Progenitor cell of endocrine pancreas (in vitro differentiated cells): Measurements from ENCODE around the gene DVL1. TPM values are rescaled to one million over a fixed set of nuclear protein-coding genes. Genes with fewer than 3 reads are reported as not detected.

Source experiments
- DNase-seq: peaks from one replicate; pipeline ENCODE4 v3.0.0; 2021; ENCODE audit warnings: low spot score; ENCODE audit not compliant: unreplicated experiment
- H3K27ac Mint-ChIP-seq: 2 replicates; pipeline ENCODE4 v1.8.0; 2021; ENCODE audit warnings: mild to moderate bottlenecking, moderate library complexity, mixed read lengths
- H3K27me3 Mint-ChIP-seq: 2 replicates; pipeline ENCODE4 v1.8.0; 2021; ENCODE audit warnings: mixed read lengths
- H3K36me3 Mint-ChIP-seq: 2 replicates; pipeline ENCODE4 v1.8.0; 2022; ENCODE audit warnings: mixed read lengths; ENCODE audit not compliant: insufficient read depth
- H3K4me1 Mint-ChIP-seq: 2 replicates; pipeline ENCODE4 v1.8.0; 2021; ENCODE audit warnings: low read depth, mixed read lengths
- H3K4me3 Mint-ChIP-seq: 2 replicates; pipeline ENCODE4 v1.8.0; 2021; ENCODE audit warnings: low read depth, mild to moderate bottlenecking, moderate library complexity, mixed read lengths
- H3K9me3 Mint-ChIP-seq: 2 replicates; pipeline ENCODE4 v1.8.0; 2021; ENCODE audit warnings: low read depth, mixed read lengths
- total RNA-seq: library from RNA; stranded (reverse); gene quantifications from 2 replicates; pipeline ENCODE4 v1.2.1, GENCODE V29; 2021
- TF ChIP-seq, protein P1 (sequence below): fragments of 200-600 bp; sonication (generic); IDR thresholded peaks from one replicate; pipeline ENCODE4 v1.5.0; 2021; ENCODE audit warnings: antibody characterized with exemption, mild to moderate bottlenecking; ENCODE audit not compliant: unreplicated experiment

The DVL1 gene
- total RNA-seq, 1 donor from 2014 or later = 60.1 TPM

DNA sequence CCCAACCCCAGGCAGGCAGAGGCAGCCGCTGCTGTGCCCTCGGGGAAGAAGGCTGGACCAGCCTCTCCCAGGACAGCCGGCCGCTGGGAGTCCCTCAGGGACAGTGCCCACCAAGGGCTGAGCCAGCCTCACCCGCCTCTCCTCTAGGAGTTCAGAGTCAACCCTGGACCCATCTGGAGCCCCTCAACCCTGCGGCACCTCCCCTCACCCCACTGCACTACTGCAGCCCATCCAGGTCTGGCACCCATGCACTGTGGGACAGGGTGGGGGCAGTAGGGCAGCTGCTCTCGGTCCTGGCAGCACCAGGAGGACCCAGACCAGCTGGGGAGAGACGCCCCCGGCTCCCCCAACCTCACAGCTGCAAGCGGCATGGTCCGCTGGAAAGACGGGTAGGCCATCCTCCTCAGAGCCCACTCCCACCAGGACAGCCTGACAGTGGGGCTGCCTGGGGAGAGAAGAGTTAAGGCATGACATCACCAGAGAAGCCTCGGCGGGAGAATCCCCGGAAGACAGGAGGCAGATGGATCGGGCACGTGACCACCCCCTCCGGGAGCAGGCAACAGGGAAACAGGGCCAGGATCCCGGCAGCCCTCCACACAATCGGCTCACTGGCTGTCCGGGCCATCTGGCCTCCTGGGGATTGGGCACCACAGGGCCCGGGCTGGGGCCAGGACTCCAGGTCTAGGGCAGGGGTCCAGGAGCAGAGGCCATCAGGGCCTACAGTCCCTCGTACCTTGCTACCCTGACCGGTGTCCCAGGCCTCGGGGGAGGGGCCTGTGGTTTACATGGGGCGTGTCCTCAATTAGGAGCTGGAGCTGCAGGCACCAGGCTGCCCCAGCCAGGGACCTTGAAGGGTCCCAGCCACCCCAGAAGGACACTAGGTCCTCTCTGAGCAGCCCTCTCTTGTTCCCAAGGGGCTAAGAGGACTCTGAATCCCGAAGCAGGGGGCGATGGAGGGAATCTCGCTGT, 44.6 kb downstream of the DVL1 start:
- H3K36me3 Mint-ChIP-seq = no peaks in the 10 kb centered on the region
- peaks cover 14% of the 10 kb centered on the region for H3K4me1 Mint-ChIP-seq
- H3K9me3 Mint-ChIP-seq = no peaks in the 10 kb centered on the region
- H3K27ac Mint-ChIP-seq = peak overlapping the region; percentile 78
- DNase-seq = no peak
- TF ChIP-seq, protein P1, sequence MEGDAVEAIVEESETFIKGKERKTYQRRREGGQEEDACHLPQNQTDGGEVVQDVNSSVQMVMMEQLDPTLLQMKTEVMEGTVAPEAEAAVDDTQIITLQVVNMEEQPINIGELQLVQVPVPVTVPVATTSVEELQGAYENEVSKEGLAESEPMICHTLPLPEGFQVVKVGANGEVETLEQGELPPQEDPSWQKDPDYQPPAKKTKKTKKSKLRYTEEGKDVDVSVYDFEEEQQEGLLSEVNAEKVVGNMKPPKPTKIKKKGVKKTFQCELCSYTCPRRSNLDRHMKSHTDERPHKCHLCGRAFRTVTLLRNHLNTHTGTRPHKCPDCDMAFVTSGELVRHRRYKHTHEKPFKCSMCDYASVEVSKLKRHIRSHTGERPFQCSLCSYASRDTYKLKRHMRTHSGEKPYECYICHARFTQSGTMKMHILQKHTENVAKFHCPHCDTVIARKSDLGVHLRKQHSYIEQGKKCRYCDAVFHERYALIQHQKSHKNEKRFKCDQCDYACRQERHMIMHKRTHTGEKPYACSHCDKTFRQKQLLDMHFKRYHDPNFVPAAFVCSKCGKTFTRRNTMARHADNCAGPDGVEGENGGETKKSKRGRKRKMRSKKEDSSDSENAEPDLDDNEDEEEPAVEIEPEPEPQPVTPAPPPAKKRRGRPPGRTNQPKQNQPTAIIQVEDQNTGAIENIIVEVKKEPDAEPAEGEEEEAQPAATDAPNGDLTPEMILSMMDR = no peak
- H3K27me3 Mint-ChIP-seq = no peaks in the 10 kb centered on the region
- H3K4me3 Mint-ChIP-seq = peak overlapping the region; percentile 42

DNA sequence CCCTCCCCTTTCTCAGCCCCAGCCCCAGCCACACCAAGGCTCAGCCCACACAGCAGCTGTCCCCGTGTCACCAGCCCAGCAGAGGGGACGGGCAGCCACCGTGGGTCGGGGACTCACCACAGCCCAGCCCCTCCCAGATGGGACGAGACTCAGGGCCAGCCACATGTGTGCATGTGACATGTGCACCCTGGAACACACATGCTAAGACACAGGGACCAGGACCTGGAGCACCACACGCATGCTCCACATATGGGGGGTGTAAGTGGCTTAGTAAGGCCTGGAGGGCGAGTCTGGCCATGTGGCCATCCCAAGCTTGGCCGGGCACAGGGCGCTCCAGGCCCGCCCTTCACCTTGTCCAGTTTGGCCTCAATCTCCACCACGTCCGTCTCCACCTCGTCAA, 45.5 kb downstream of the DVL1 start:
- H3K27ac Mint-ChIP-seq = no peak overlapping the region
- peaks cover 14% of the 10 kb centered on the region for H3K4me1 Mint-ChIP-seq
- H3K9me3 Mint-ChIP-seq = no peaks in the 10 kb centered on the region
- no peaks in the 10 kb centered on the region for H3K36me3 Mint-ChIP-seq
- TF ChIP-seq, protein P1 = no peak
- H3K4me3 Mint-ChIP-seq = no peak overlapping the region
- no peak for DNase-seq
- H3K27me3 Mint-ChIP-seq = no peaks in the 10 kb centered on the region

DNA sequence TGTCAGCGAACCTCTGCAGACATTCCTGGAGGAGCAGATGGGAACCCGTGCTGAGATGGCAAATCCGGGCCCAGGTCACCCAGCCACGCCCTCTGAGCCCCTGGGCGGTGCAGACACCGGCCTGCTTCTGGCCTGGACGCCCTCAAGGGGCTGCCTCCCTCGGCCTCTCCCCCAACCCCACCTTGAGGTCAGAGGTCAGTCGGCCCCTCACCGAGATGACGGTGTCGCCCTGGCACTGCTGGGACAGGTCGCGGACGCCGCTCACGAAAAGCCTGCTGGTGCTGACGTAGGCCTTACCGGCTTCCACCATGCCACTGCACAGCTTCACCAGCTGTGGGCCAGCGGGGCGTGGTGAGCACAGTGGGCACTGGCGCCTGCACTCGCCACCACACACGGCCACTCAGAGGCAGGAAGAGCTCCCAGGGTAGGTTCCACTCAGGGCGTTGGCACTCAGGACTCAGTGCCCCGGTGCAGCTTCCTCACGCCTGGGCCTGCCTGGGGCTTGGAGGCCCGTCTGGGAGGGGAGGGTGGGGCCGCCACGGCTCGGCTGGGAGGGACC, 46.2 kb downstream of the DVL1 start:
- Mint-ChIP-seq H3K4me1 (peaks cover 14% of the 10 kb centered on the region), H3K36me3 (no peaks in the 10 kb centered on the region)
- DNase-seq = no peak

DNA sequence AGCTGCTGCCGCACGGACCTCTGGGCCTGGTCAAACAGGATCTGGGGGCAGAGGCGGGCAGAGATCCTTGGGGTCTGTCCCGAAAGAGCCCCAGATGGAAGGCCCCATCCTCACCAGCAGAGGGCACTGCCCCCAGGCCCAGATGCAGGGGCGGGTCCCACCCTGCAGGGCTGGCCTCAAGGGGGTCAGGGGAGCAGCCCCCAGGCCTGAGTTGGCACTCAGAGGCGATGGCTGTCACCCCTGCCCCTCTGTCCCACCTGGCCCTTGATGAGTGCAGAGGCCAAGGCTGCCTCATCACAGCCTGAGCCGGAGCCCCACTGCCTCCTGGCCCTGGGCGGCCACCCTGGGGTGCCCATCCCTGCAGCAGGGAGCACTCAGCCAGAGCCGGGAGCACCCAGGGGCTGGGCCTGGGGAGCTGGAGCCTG, 47.2 kb downstream of the DVL1 start:
- TF ChIP-seq, protein P1 = peak; percentile 56
- Mint-ChIP-seq H3K27ac (no peak overlapping the region), H3K9me3 (no peaks in the 10 kb centered on the region), H3K4me3 (no peak overlapping the region), H3K27me3 (no peaks in the 10 kb centered on the region), H3K36me3 (no peaks in the 10 kb centered on the region), H3K4me1 (peaks cover 12% of the 10 kb centered on the region)
- DNase-seq = no peak

More for the DNA sequence above, 46.2 kb downstream of the DVL1 start:
- Mint-ChIP-seq H3K27me3 (no peaks in the 10 kb centered on the region), H3K9me3 (no peaks in the 10 kb centered on the region), H3K4me3 (no peak overlapping the region), H3K27ac (no peak overlapping the region)
- TF ChIP-seq, protein P1 = no peak

DNA sequence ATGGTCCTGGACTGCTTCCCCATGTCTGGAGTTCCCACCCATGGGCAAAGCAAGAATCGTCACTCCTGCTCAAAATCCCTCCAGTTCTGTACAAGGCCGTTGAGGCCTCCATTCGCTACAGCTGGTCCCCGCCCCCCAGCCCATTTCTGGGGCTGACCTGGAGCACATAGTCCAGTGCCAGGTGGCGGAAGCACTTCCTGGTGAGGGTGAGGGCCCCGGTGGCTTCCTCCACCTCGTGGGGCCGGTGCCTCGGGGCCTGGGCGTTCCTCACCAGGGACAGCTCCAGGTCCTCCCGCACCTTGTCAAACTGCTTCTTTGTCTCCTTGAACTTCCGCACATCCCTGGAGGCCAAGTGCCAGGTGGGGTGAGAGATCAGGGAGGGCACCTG, 48.9 kb downstream of the DVL1 start:
- H3K27me3 Mint-ChIP-seq = no peaks in the 10 kb centered on the region
- H3K27ac Mint-ChIP-seq = no peak overlapping the region
- H3K36me3 Mint-ChIP-seq = no peaks in the 10 kb centered on the region
- TF ChIP-seq, protein P1 = no peak
- H3K4me1 Mint-ChIP-seq = peaks cover 1% of the 10 kb centered on the region
- no peaks in the 10 kb centered on the region for H3K9me3 Mint-ChIP-seq
- DNase-seq = no peak
- H3K4me3 Mint-ChIP-seq = no peak overlapping the region
